Measurements from ENCODE around the gene NUP85. TPM values are rescaled to one million over a fixed set of nuclear protein-coding genes. Genes with fewer than 3 reads are reported as not detected.
A peak's percentile ranks its signal among the peaks of the same experiment; 100 is the strongest.

The NUP85 gene
- total RNA-seq, 1 donor from 2014 or later: 83.9 TPM

DNA sequence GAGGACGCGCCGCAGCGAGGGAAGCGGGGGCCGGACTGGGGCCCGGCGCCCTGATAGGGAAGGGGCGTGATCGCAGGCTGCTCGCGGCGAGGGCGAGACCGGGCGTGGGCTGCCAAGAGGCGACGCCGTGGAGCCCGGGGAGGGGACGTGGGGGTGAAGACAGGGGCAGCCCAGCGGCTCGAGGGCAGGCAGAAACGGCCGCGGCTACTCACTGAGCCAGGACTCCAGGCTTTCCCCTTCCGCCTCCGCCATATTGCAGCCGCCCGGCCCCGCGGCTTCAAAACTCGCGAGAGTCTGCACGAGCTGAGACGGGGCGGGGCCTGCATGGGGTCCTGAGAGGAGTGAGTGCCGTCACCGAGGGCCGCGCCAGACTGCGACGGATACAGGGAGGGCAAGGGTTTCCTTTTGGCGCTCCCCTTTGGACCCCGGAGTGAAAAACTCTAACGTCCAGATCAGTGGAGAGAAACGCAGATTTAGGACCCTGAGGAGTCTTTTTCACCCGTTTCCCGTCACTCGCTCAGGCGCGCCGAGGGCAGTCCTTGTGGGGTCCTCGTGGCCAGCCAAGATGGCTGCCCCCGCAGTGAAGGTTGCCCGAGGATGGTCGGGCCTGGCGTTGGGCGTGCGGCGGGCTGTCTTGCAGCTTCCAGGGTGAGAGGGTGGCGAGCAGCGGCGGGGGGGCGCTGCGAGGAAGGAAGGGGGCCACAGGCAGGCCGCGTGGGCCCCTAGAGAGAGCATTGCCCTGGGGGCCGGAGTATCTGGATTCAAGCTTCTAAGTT lies 56.0 kb downstream of the NUP85 start, which contains the start of the genes GGA3 and MRPS7:
Gene GGA3, minus strand, starts transcription at position 271 of the 776 bp plus-strand sequence. Its CDS starts 19 bp downstream, at position 252.
Gene MRPS7, plus strand, starts transcription at position 544 of the 776 bp plus-strand sequence. Its CDS starts 22 bp downstream, at position 566.
- Mint-ChIP-seq H3K27me3 (ENCODE audit: unreplicated experiment) (peaks cover 15% of the 10 kb centered on the region), H3K4me1 (ENCODE audit: unreplicated experiment) (peaks cover 56% of the 10 kb centered on the region), H3K9me3 (ENCODE audit: unreplicated experiment) (no peaks in the 10 kb centered on the region), H3K27ac (ENCODE audit: unreplicated experiment) (peak within 1 kb of the TSS; percentile 99), H3K4me3 (ENCODE audit: unreplicated experiment) (peak within 1 kb of the TSS; percentile 98), H3K36me3 (ENCODE audit: low read depth, unreplicated experiment) (peaks cover 6% of the 10 kb centered on the region)
- TF ChIP-seq, protein P1, sequence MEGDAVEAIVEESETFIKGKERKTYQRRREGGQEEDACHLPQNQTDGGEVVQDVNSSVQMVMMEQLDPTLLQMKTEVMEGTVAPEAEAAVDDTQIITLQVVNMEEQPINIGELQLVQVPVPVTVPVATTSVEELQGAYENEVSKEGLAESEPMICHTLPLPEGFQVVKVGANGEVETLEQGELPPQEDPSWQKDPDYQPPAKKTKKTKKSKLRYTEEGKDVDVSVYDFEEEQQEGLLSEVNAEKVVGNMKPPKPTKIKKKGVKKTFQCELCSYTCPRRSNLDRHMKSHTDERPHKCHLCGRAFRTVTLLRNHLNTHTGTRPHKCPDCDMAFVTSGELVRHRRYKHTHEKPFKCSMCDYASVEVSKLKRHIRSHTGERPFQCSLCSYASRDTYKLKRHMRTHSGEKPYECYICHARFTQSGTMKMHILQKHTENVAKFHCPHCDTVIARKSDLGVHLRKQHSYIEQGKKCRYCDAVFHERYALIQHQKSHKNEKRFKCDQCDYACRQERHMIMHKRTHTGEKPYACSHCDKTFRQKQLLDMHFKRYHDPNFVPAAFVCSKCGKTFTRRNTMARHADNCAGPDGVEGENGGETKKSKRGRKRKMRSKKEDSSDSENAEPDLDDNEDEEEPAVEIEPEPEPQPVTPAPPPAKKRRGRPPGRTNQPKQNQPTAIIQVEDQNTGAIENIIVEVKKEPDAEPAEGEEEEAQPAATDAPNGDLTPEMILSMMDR (IDR thresholded peaks at IDR 0.05; ENCODE audit: unreplicated experiment): no peak
- peak; percentile 96 for DNase-seq (ENCODE audit: low spot score)

DNA sequence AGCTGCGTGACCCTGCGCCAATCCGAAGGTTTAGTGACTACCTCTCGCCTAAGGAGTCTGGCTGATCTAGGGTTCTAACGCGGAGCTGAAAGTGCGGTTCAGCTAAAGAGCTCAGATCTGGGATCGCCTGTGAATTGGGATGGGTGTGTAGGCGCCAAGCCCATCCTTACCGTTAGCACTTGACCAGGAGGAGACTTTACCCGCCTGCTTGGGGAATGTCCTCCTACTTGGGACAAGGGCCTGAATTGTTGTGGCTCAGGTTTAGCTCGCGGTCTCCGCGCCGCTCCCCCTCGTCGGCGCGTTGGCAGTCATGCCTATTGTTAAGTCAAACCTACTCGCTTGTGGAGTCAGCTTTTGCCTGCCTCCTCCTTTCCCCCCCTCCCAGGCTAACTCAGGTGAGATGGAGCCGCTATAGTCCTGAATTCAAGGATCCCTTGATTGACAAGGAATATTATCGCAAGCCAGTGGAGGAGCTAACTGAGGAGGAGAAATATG lies 56.7 kb downstream of the NUP85 start:
- DNase-seq (ENCODE audit: low spot score): no peak
- Mint-ChIP-seq H3K4me3 (ENCODE audit: unreplicated experiment) (peak overlapping the region; percentile 98), H3K27ac (ENCODE audit: unreplicated experiment) (peak overlapping the region; percentile 99), H3K9me3 (ENCODE audit: unreplicated experiment) (no peaks in the 10 kb centered on the region), H3K27me3 (ENCODE audit: unreplicated experiment) (peaks cover 15% of the 10 kb centered on the region), H3K36me3 (ENCODE audit: low read depth, unreplicated experiment) (peaks cover 8% of the 10 kb centered on the region), H3K4me1 (ENCODE audit: unreplicated experiment) (peaks cover 54% of the 10 kb centered on the region)
- TF ChIP-seq, protein P1 (IDR thresholded peaks at IDR 0.05; ENCODE audit: unreplicated experiment): no peak

GRCh38 chr17:75263055-75263454 lies 57.6 kb downstream of the NUP85 start:
- no peak for DNase-seq (ENCODE audit: low spot score)
- Mint-ChIP-seq H3K9me3 (ENCODE audit: unreplicated experiment) (no peaks in the 10 kb centered on the region), H3K27me3 (ENCODE audit: unreplicated experiment) (peaks cover 15% of the 10 kb centered on the region), H3K4me3 (ENCODE audit: unreplicated experiment) (peak overlapping the region; percentile 98), H3K4me1 (ENCODE audit: unreplicated experiment) (peaks cover 54% of the 10 kb centered on the region), H3K36me3 (ENCODE audit: low read depth, unreplicated experiment) (peaks cover 8% of the 10 kb centered on the region), H3K27ac (ENCODE audit: unreplicated experiment) (peak overlapping the region; percentile 99)
- TF ChIP-seq, protein P1 (IDR thresholded peaks at IDR 0.05; ENCODE audit: unreplicated experiment): no peak

GRCh38 chr17:75265614-75266315 lies 60.3 kb downstream of the NUP85 start:
- Mint-ChIP-seq H3K27ac (ENCODE audit: unreplicated experiment) (peak overlapping the region; percentile 96), H3K36me3 (ENCODE audit: low read depth, unreplicated experiment) (peaks cover 8% of the 10 kb centered on the region), H3K9me3 (ENCODE audit: unreplicated experiment) (no peaks in the 10 kb centered on the region), H3K4me3 (ENCODE audit: unreplicated experiment) (peak overlapping the region; percentile 12), H3K4me1 (ENCODE audit: unreplicated experiment) (peaks cover 51% of the 10 kb centered on the region), H3K27me3 (ENCODE audit: unreplicated experiment) (peaks cover 7% of the 10 kb centered on the region)
- no peak for DNase-seq (ENCODE audit: low spot score)
- TF ChIP-seq, protein P1 (IDR thresholded peaks at IDR 0.05; ENCODE audit: unreplicated experiment): no peak

Measured in endothelial cell (in vitro differentiated cells).